Activated naive CD8-positive, alpha-beta T cell treated with anti-CD3 and anti-CD28 coated beads, Interleukin-2, amount 10 ng/mL, durations not matched to agents 7 days and 5 days (primary cell): ENCODE data around the gene UGT1A7. TPM values are rescaled to one million over a fixed set of nuclear protein-coding genes. Genes with fewer than 3 reads are reported as not detected.
"Not testable (repeated sequence)": the region's sequence is repeated elsewhere in the genome, so short reads cannot be mapped to it uniquely, and the experiment has no call there.

ENCODE experiments used
- ATAC-seq: fragments of 150-1000 bp; cut with Tn5 transposase; one replicate; pipeline ENCODE4 v1.10.0; 2021; ENCODE audit warnings: low read depth, moderate library complexity
- POLR2A ChIA-PET: fragments of 350-600 bp; sonication (Branson Sonifier 250); formaldehyde crosslinking; loops from one replicate; lab custom pipeline; 2021; ENCODE audit warnings: antibody characterized with exemption; lab: Charles Lee
- DNase-seq: peaks from one replicate; pipeline ENCODE4 v3.0.0; 2021
- H3K27ac Mint-ChIP-seq: one replicate; pipeline ENCODE4 v1.8.0; 2022; ENCODE audit warnings: mild to moderate bottlenecking, mixed read lengths
- H3K27me3 Mint-ChIP-seq: one replicate; pipeline ENCODE4 v1.8.0; 2022; ENCODE audit warnings: mild to moderate bottlenecking, moderate library complexity, mixed read lengths
- H3K36me3 Mint-ChIP-seq: one replicate; pipeline ENCODE4 v1.8.0; 2021; ENCODE audit warnings: mild to moderate bottlenecking, mixed read lengths
- H3K4me1 Mint-ChIP-seq: one replicate; pipeline ENCODE4 v1.8.0; 2021; ENCODE audit warnings: mixed read lengths
- H3K4me3 Mint-ChIP-seq: one replicate; pipeline ENCODE4 v1.8.0; 2022; ENCODE audit warnings: mild to moderate bottlenecking, moderate library complexity, mixed read lengths
- H3K9me3 Mint-ChIP-seq: one replicate; pipeline ENCODE4 v1.8.0; 2021; ENCODE audit warnings: mixed read lengths
- total RNA-seq, 2 experiments: library from RNA; stranded (reverse); gene quantifications; one replicate each; pipeline ENCODE4 v1.2.3, GENCODE V29; 2021

UGT1A7 gene
- total RNA-seq, 2 experiments from 2014 or later = not detected

DNA sequence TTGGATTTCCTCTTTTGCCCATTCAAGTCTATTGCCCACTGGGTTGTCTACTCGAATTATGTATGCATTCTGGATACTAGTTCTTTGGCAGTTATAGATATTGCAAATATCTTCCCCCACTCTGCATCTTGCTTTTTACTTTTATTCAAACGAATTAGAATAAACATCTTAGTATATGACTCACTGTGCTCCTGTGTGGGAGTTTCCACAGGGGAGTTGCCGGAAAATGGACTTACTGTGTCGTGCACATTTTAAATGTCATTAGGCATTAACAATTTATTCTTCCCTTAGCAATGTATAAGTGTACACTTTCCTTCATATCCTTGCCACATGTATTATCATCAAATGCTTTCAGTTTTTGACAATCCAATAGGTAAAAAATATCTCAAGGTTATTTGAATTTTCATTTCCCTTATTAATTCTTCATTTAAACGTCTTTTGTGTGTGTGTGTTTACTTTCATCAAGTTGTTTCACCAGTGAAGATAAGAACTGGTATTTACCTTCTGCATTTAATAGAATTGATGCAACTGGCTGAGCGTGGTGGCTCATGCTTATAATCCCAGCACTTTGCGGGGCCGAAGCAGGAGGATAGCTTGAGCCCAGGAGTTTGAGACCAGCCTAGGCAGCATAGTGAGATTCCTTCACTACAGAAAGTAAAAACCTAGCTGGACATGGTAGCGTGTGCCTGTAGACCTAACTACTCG lies 26.4 kb downstream of the UGT1A7 start:
- POLR2A ChIA-PET = no interaction called here
- DNase-seq = no peak
- peaks cover 25% of the 10 kb centered on the region for H3K27me3 Mint-ChIP-seq
- H3K4me3 Mint-ChIP-seq = no peak overlapping the region
- no peak for ATAC-seq
- no peak overlapping the region for H3K27ac Mint-ChIP-seq
- H3K9me3 Mint-ChIP-seq = peaks cover 1% of the 10 kb centered on the region
- peaks cover 2% of the 10 kb centered on the region for H3K36me3 Mint-ChIP-seq
- peaks cover 7% of the 10 kb centered on the region for H3K4me1 Mint-ChIP-seq

GRCh38 chr2:233708942-233709341 lies 27.2 kb downstream of the UGT1A7 start:
- POLR2A ChIA-PET = no interaction called here
- DNase-seq = no peak
- H3K4me3 Mint-ChIP-seq = no peak overlapping the region
- peaks cover 14% of the 10 kb centered on the region for H3K4me1 Mint-ChIP-seq
- ATAC-seq = no peak
- peaks cover 1% of the 10 kb centered on the region for H3K9me3 Mint-ChIP-seq
- peaks cover 2% of the 10 kb centered on the region for H3K36me3 Mint-ChIP-seq
- peaks cover 26% of the 10 kb centered on the region for H3K27me3 Mint-ChIP-seq
- H3K27ac Mint-ChIP-seq = no peak overlapping the region

GRCh38 chr2:233711312-233712008 lies 29.8 kb downstream of the UGT1A7 start:
- peaks cover 35% of the 10 kb centered on the region for H3K27me3 Mint-ChIP-seq

GRCh38 chr2:233712611-233713261 lies 31.0 kb downstream of the UGT1A7 start, which contains the start of gene UGT1A5:
UGT1A5 (plus strand) TSS chr2:233712907; CDS start chr2:233712992, 85 bp downstream.
- H3K27me3 Mint-ChIP-seq = peaks cover 33% of the 10 kb centered on the region
- peaks cover 21% of the 10 kb centered on the region for H3K4me1 Mint-ChIP-seq
- H3K4me3 Mint-ChIP-seq = no peak within 1 kb of the TSS
- no peak for DNase-seq
- no peaks in the 10 kb centered on the region for H3K36me3 Mint-ChIP-seq
- no peaks in the 10 kb centered on the region for H3K9me3 Mint-ChIP-seq
- POLR2A ChIA-PET = no interaction called here
- no peak within 1 kb of the TSS for H3K27ac Mint-ChIP-seq
- no peak for ATAC-seq

More at GRCh38 chr2:233711312-233712008, 29.8 kb downstream of the UGT1A7 start:
- Mint-ChIP-seq H3K27ac (no peak overlapping the region), H3K36me3 (no peaks in the 10 kb centered on the region), H3K9me3 (no peaks in the 10 kb centered on the region), H3K4me1 (peaks cover 21% of the 10 kb centered on the region), H3K4me3 (no peak overlapping the region)
- POLR2A ChIA-PET = no interaction called here
- DNase-seq (peak; percentile 77), ATAC-seq (peak; percentile 70)

GRCh38 chr2:233713262-233713615 lies 31.5 kb downstream of the UGT1A7 start:
- POLR2A ChIA-PET = no interaction called here
- no peaks in the 10 kb centered on the region for H3K9me3 Mint-ChIP-seq
- H3K4me1 Mint-ChIP-seq = peaks cover 21% of the 10 kb centered on the region
- no peak overlapping the region for H3K27ac Mint-ChIP-seq
- ATAC-seq (no peak), DNase-seq (no peak)
- H3K36me3 Mint-ChIP-seq = no peaks in the 10 kb centered on the region
- H3K4me3 Mint-ChIP-seq = no peak overlapping the region
- peaks cover 34% of the 10 kb centered on the region for H3K27me3 Mint-ChIP-seq

GRCh38 chr2:233714121-233714520 lies 32.4 kb downstream of the UGT1A7 start:
- H3K4me3 Mint-ChIP-seq = peak overlapping the region; percentile 16
- ATAC-seq = peak; percentile 73
- peak overlapping the region; percentile 2 for H3K27ac Mint-ChIP-seq
- H3K4me1 Mint-ChIP-seq = peaks cover 22% of the 10 kb centered on the region
- DNase-seq = no peak
- POLR2A ChIA-PET = no interaction called here
- no peaks in the 10 kb centered on the region for H3K36me3 Mint-ChIP-seq
- H3K9me3 Mint-ChIP-seq = no peaks in the 10 kb centered on the region
- H3K27me3 Mint-ChIP-seq = peaks cover 34% of the 10 kb centered on the region

GRCh38 chr2:233718552-233718951 lies 36.9 kb downstream of the UGT1A7 start, which contains the start of gene UGT1A4:
UGT1A4 (plus strand) TSS chr2:233718736; CDS start chr2:233718821, 85 bp downstream.
- DNase-seq = no peak
- no peak for ATAC-seq
- no peaks in the 10 kb centered on the region for H3K9me3 Mint-ChIP-seq

GRCh38 chr2:233728723-233729301 lies 47.1 kb downstream of the UGT1A7 start, which contains the start of gene UGT1A3:
UGT1A3 (plus strand) TSS chr2:233729042; CDS start chr2:233729127, 85 bp downstream.
- Mint-ChIP-seq H3K27me3 (peaks cover 25% of the 10 kb centered on the region), H3K4me3 (no peak within 1 kb of the TSS), H3K9me3 (no peaks in the 10 kb centered on the region), H3K36me3 (no peaks in the 10 kb centered on the region), H3K27ac (no peak within 1 kb of the TSS), H3K4me1 (no peaks in the 10 kb centered on the region)
- ATAC-seq (no peak), DNase-seq (no peak)
- POLR2A ChIA-PET = no interaction called here

More at GRCh38 chr2:233718552-233718951, 36.9 kb downstream of the UGT1A7 start, which contains the start of gene UGT1A4:
- no peak within 1 kb of the TSS for H3K27ac Mint-ChIP-seq
- H3K36me3 Mint-ChIP-seq = no peaks in the 10 kb centered on the region
- H3K4me1 Mint-ChIP-seq = peaks cover 20% of the 10 kb centered on the region
- H3K27me3 Mint-ChIP-seq = peaks cover 35% of the 10 kb centered on the region
- H3K4me3 Mint-ChIP-seq = no peak within 1 kb of the TSS
- POLR2A ChIA-PET = no interaction called here

DNA sequence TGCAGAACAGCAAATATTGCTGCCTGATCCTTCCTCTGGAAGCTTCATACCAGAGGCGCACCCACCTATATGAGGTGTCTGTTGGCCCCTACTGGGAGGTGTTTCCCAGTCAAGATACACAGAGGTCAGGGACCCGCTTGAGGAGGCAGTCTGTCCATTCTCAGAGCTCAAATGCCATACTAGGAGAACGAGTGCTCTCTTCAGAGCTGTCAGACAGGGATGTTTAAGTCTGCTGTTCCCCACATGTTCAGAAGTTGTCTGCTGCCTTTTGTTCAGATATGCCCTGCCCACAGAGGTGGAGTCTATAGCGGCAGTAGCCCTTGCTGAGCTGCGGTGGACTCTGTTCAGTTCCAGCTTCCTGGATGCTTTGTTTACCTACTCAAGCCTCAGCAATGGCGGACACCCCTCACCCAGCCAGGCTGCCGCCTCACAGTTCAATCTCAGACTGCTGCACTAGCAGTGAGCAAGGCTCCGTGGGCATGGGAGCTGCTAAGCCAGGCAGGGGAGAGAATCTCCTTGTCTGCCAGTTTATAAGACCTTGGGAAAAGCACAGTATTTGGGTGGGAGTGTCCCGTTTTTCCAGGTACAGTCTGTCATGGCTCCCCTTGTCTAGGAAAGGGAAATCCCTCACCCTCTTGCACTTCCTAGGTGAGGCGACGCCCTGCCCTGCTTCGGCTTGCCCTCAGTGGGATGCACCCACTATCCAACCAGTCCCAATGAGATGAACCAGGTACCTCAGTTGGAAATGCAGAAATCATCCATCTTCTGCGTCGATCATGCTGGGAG lies 55.4 kb downstream of the UGT1A7 start:
- ATAC-seq, H3K27ac Mint-ChIP-seq, H3K4me3 Mint-ChIP-seq, H3K4me1 Mint-ChIP-seq, DNase-seq, POLR2A ChIA-PET, H3K36me3 Mint-ChIP-seq, H3K9me3 Mint-ChIP-seq: not testable (repeated sequence)
- peaks cover 21% of the 10 kb centered on the region for H3K27me3 Mint-ChIP-seq

GRCh38 chr2:233740870-233741269 lies 59.2 kb downstream of the UGT1A7 start:
- H3K27ac Mint-ChIP-seq = no peak overlapping the region
- no peak overlapping the region for H3K4me3 Mint-ChIP-seq
- POLR2A ChIA-PET = no interaction called here
- no peak for ATAC-seq
- no peak for DNase-seq
- no peaks in the 10 kb centered on the region for H3K9me3 Mint-ChIP-seq
- no peaks in the 10 kb centered on the region for H3K36me3 Mint-ChIP-seq
- H3K27me3 Mint-ChIP-seq = peaks cover 12% of the 10 kb centered on the region
- H3K4me1 Mint-ChIP-seq = no peaks in the 10 kb centered on the region

DNA sequence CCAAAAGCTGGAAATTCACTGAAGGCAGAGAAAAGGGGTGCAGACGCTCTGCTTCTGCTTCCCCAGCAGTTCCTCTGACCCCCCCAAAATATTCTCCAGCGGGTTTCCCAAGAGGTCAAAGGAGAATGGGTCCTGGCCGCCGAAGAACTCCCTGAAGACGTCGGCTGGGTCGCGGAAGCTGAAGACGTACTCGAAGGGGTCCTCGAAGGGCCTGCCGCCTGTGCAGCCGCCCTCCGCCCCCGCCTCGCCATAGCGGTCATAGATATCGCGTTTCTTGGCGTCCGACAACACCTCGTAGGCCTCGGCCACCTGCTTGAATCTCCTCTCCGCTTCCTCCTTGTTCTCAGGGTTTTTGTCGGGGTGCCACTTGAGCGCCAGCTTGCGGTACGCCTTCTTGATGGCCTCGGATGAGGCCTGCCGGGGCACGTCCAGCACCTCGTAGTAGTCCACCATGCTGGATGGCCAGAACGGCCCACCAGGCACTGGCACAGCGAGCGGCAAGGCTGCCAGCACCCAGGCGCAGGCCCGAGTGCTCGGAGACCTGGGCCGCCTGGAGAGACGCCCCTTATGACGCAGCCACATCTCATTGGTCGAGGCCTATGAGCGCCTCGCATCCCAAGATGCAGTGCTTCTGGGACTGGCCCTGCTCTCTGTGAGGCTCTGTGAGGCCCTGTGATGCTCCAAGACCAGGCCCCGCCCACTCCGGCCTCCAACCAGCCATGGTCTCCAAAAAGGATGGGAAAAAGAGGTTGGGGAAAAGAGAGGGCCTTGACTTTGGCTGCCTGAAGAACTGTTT lies 62.0 kb downstream of the UGT1A7 start:
- Mint-ChIP-seq H3K27ac (no peak overlapping the region), H3K4me1 (no peaks in the 10 kb centered on the region), H3K4me3 (no peak overlapping the region), H3K36me3 (no peaks in the 10 kb centered on the region), H3K9me3 (peaks cover 3% of the 10 kb centered on the region), H3K27me3 (peaks cover 12% of the 10 kb centered on the region)
- POLR2A ChIA-PET = no interaction called here
- no peak for DNase-seq
- ATAC-seq = no peak
